Midbrain (tissue), 1 donor: Measurements from ENCODE around the gene PLD4.
"Not testable (repeated sequence)": the region's sequence is repeated elsewhere in the genome, so short reads cannot be mapped to it uniquely, and the experiment has no call there.

Experiments used
- DNase-seq: peaks from one replicate; lab custom pipeline; 2025; lab: John Stamatoyannopoulos, UW

The PLD4 gene

GRCh38 chr14:104899781-104900180 is 24.9 kb upstream of the PLD4 start:
- DNase-seq = no peak

- no peak for DNase-seq
Observed at GRCh38 chr14:104900639-104901512, 23.8 kb upstream of the PLD4 start.

GRCh38 chr14:104903990-104904389 is 20.7 kb upstream of the PLD4 start:
- DNase-seq = no peak

- not testable (repeated sequence) for DNase-seq
Observed at GRCh38 chr14:104904650-104905578, 19.8 kb upstream of the PLD4 start.

- DNase-seq = not testable (repeated sequence)
Observed at GRCh38 chr14:104905579-104905933, 19.1 kb upstream of the PLD4 start.

GRCh38 chr14:104908303-104908702 is 16.4 kb upstream of the PLD4 start:
- no peak for DNase-seq

- no peak for DNase-seq
Observed at GRCh38 chr14:104912053-104912452, 12.6 kb upstream of the PLD4 start.

GRCh38 chr14:104913435-104913834 is 11.2 kb upstream of the PLD4 start:
- no peak for DNase-seq

- DNase-seq = no peak
Observed at GRCh38 chr14:104917116-104917515, 7.6 kb upstream of the PLD4 start.

- no peak for DNase-seq
Observed at GRCh38 chr14:104917993-104918392, 6.7 kb upstream of the PLD4 start.

GRCh38 chr14:104919152-104919992 is 5.3 kb upstream of the PLD4 start:
- not testable (repeated sequence) for DNase-seq

- DNase-seq = no peak
Observed at GRCh38 chr14:104919993-104920315, 4.7 kb upstream of the PLD4 start.

- no peak for DNase-seq
Observed at GRCh38 chr14:104923640-104924420, 849 bp upstream of the PLD4 start.

GRCh38 chr14:104925214-104925854 is 655 bp downstream of the PLD4 start:
- no peak for DNase-seq

- DNase-seq = no peak
Observed at GRCh38 chr14:104925855-104926609, 1.4 kb downstream of the PLD4 start.

GRCh38 chr14:104926619-104927431 is 2.1 kb downstream of the PLD4 start:
- peak; percentile 4 for DNase-seq

- no peak for DNase-seq
Observed at GRCh38 chr14:104927432-104927816, 2.7 kb downstream of the PLD4 start.

- no peak for DNase-seq
Observed at GRCh38 chr14:104927901-104928300, 3.2 kb downstream of the PLD4 start.
